ENCODE data around the gene RUNX2. TPM values are rescaled to one million over a fixed set of nuclear protein-coding genes. Genes with fewer than 3 reads are reported as not detected.

RUNX2 gene
- total and polyA plus RNA-seq, 4 donors, result 0.09 to 1.5 (median 0.75) TPM

GRCh38 chr6:45676380-45676779 is 348.2 kb downstream of the RUNX2 start (continued):
- TF ChIP-seq MAX (IDR thresholded peaks at IDR 0.05) (no peak), HNF4G (IDR thresholded peaks at IDR 0.05) (no peak), RAD21 (IDR thresholded peaks at IDR 0.05) (no peak)

- H3K4me3 ChIP-seq (ENCODE audit: low read depth in 1 of 3, low read length in 3 of 3), result no peak overlapping the region
- H3K9ac ChIP-seq (ENCODE audit: low read depth in 1 of 2, low read length in 2 of 2), result no peak overlapping the region
Observed at GRCh38 chr6:45677381-45678284, 349.5 kb downstream of the RUNX2 start.

GRCh38 chr6:45678285-45678607 is 350.1 kb downstream of the RUNX2 start:
- no peaks in the 10 kb centered on the region for H3K4me1 ChIP-seq (ENCODE audit: control insufficient read depth in 4 of 4, insufficient read depth in 4 of 4, low read length in 3 of 4)
- peaks cover 0 to 3% (median 0%) of the 10 kb centered on the region in 4 donors for H3K36me3 ChIP-seq (ENCODE audit: control insufficient read depth in 4 of 4, insufficient read depth in 3 of 4, low read depth in 1 of 4, low read length in 3 of 4)
- H3K27ac ChIP-seq (ENCODE audit: low read depth in 1 of 2, low read length in 2 of 2), result no peak overlapping the region
- no peak overlapping the region for H3K9ac ChIP-seq (ENCODE audit: low read depth in 1 of 2, low read length in 2 of 2)
- 77% methylated on average over 5 of the region's 5 CpGs for WGBS
- no peak for TF ChIP-seq ATF3 (IDR thresholded peaks at IDR 0.05)
- TF ChIP-seq MAX (IDR thresholded peaks at IDR 0.05), result no peak
- TF ChIP-seq NR2F2 (IDR thresholded peaks at IDR 0.05), result no peak
- TF ChIP-seq RXRA (IDR thresholded peaks at IDR 0.05), result no peak
- TF ChIP-seq RAD21 (IDR thresholded peaks at IDR 0.05), result no peak
- TF ChIP-seq HNF4G (IDR thresholded peaks at IDR 0.05), result no peak
- no peak for TF ChIP-seq ZBTB33 (IDR thresholded peaks at IDR 0.05)
- TF ChIP-seq REST (IDR thresholded peaks at IDR 0.05), result no peak
- TF ChIP-seq CTCF (IDR thresholded peaks at IDR 0.05; ENCODE audit: low read depth, low read length, missing input control), result no peak
- no peak for TF ChIP-seq EGR1 (IDR thresholded peaks at IDR 0.05; ENCODE audit: low read depth in 2 of 2)
- no peak for TF ChIP-seq TAF1 (conservative IDR thresholded peaks at IDR 0.05)
- TF ChIP-seq FOXA1 (IDR thresholded peaks at IDR 0.05), result no peak
- no peak for TF ChIP-seq SP1 (IDR thresholded peaks at IDR 0.05)
- no peaks in the 10 kb centered on the region for H3K27me3 ChIP-seq (ENCODE audit: control insufficient read depth in 4 of 4, insufficient read depth in 4 of 4, low read length in 3 of 4)
- DNase-seq (ENCODE audit: low spot score), result no peak
- peaks cover 0 to 6% (median 1%) of the 10 kb centered on the region in 4 donors for H3K9me3 ChIP-seq (ENCODE audit: control insufficient read depth in 4 of 4, low read length in 3 of 4)
- no peak overlapping the region for H3K4me3 ChIP-seq (ENCODE audit: low read depth in 1 of 3, low read length in 3 of 3)

More at GRCh38 chr6:45677381-45678284, 349.5 kb downstream of the RUNX2 start:
- H3K4me1 ChIP-seq (ENCODE audit: control insufficient read depth in 4 of 4, insufficient read depth in 4 of 4, low read length in 3 of 4), result no peaks in the 10 kb centered on the region
- no peak for DNase-seq (ENCODE audit: low spot score)
- WGBS, result 37% methylated on average over 14 of the region's 14 CpGs
- H3K9me3 ChIP-seq (ENCODE audit: control insufficient read depth in 4 of 4, low read length in 3 of 4), result peaks cover 0 to 6% (median 1%) of the 10 kb centered on the region in 4 donors
- no peaks in the 10 kb centered on the region for H3K27me3 ChIP-seq (ENCODE audit: control insufficient read depth in 4 of 4, insufficient read depth in 4 of 4, low read length in 3 of 4)
- H3K36me3 ChIP-seq (ENCODE audit: control insufficient read depth in 4 of 4, insufficient read depth in 3 of 4, low read depth in 1 of 4, low read length in 3 of 4), result peaks cover 0 to 3% (median 0%) of the 10 kb centered on the region in 4 donors
- no peak overlapping the region for H3K27ac ChIP-seq (ENCODE audit: low read depth in 1 of 2, low read length in 2 of 2)
- no peak for TF ChIP-seq GABPA (IDR thresholded peaks at IDR 0.05 in 1 of 2, conservative IDR thresholded peaks at IDR 0.05 in 1 of 2)
- TF ChIP-seq NR2F2 (IDR thresholded peaks at IDR 0.05), result peak; percentile 69
- no peak for TF ChIP-seq HNF4G (IDR thresholded peaks at IDR 0.05)

Data from liver (tissue), 9 donors.